Astrocyte of the cerebellum (primary cell): Measurements from ENCODE around the gene NUP214.

Experiments
- DNase-seq: peaks from one replicate; pipeline ENCODE4 v3.0.0-alpha.2; 2011; ENCODE audit warnings: low read depth
- H3K4me3 ChIP-seq: 2 replicates; pipeline ENCODE4 v1.5.1; 2011; ENCODE audit warnings: mild to moderate bottlenecking, low read depth, low read length, moderate library complexity
- in situ Hi-C: cut with HindIII; loops from 2 replicates; pipeline ENCODE4 v1.10.0; 2017; ENCODE audit warnings: low sequenced_read_pairs
- TF ChIP-seq, protein P1 (sequence below): IDR thresholded peaks from 2 replicates; pipeline ENCODE4 v1.5.1; 2012; ENCODE audit warnings: low read length, low read depth, moderate library complexity, mild to moderate bottlenecking; ENCODE audit errors: missing control alignments

The NUP214 gene

DNA sequence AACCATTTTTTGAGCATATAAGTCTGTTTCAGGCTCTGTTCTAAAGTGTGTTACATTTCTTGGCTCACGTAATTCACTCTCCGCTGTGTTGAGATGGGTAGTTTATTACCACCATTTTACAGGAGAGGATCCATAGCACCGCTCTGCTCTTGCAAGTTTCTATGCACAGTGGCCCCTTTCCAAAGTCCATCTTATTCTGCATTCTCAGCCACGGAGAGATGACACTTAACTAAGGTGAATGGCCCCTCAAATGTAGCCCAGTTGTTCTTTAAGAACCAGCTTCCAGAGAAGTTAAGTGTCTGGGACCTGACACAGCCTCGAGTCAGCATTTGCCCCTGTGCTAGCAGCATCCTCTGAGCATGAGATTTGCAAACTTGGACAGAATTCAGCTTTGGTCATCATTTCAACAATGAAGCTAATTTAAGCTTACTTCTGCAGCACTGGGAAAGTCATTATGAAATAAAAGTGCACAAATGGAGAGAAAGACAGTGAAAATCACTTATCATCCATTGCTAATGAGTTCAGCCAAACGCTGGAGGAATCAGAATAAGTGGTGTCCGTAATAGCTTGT is 89.0 kb downstream of the NUP214 start:
- in situ Hi-C loops, result no loop called here
- no peak overlapping the region for H3K4me3 ChIP-seq
- DNase-seq, result no peak
- TF ChIP-seq, protein P1, sequence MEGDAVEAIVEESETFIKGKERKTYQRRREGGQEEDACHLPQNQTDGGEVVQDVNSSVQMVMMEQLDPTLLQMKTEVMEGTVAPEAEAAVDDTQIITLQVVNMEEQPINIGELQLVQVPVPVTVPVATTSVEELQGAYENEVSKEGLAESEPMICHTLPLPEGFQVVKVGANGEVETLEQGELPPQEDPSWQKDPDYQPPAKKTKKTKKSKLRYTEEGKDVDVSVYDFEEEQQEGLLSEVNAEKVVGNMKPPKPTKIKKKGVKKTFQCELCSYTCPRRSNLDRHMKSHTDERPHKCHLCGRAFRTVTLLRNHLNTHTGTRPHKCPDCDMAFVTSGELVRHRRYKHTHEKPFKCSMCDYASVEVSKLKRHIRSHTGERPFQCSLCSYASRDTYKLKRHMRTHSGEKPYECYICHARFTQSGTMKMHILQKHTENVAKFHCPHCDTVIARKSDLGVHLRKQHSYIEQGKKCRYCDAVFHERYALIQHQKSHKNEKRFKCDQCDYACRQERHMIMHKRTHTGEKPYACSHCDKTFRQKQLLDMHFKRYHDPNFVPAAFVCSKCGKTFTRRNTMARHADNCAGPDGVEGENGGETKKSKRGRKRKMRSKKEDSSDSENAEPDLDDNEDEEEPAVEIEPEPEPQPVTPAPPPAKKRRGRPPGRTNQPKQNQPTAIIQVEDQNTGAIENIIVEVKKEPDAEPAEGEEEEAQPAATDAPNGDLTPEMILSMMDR, result no peak

DNA sequence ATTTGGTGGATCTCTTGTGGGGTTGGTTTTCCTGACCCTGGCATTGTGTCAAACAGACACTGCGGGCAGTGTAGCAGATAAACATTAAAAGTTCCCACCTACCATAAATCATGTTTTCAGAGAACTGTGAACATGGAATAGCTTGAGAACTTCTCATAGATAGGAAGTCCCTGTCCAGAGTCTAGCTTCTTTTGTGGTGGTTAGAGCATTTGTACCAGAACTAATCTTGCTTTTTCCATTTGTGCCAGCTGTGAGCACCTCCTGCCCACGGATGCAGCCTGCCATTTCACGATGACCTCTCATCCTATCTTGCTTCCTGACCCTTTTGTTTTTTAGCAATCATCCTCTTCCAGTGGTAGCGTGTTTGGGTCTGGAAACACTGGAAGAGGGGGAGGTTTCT is 89.5 kb downstream of the NUP214 start:
- in situ Hi-C loops, result no loop called here

DNA sequence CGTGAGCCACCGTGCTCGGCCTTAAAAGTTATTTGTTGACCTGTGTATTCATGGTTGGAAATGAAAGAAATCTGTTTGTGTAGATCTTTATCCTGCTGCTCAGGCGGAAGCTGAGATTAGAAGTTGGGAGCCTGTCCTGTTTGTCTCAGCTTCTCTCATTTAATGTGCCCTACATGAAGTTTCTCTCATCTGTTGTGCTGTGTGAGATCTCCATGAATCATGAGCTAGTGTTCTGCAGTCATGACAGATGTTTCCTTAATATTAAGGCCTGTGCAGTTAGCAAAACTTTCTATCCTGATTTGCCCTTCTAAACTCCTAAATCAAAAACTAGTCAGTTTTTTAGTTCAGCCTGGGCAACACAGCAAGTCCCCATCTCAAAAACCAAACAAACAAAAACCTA is 91.4 kb downstream of the NUP214 start:
- TF ChIP-seq, protein P1, result no peak
- no peak for DNase-seq
- H3K4me3 ChIP-seq, result no peak overlapping the region
- in situ Hi-C loops, result no loop called here

More for the DNA sequence above, 89.5 kb downstream of the NUP214 start:
- no peak for DNase-seq
- no peak overlapping the region for H3K4me3 ChIP-seq
- TF ChIP-seq, protein P1, result no peak

DNA sequence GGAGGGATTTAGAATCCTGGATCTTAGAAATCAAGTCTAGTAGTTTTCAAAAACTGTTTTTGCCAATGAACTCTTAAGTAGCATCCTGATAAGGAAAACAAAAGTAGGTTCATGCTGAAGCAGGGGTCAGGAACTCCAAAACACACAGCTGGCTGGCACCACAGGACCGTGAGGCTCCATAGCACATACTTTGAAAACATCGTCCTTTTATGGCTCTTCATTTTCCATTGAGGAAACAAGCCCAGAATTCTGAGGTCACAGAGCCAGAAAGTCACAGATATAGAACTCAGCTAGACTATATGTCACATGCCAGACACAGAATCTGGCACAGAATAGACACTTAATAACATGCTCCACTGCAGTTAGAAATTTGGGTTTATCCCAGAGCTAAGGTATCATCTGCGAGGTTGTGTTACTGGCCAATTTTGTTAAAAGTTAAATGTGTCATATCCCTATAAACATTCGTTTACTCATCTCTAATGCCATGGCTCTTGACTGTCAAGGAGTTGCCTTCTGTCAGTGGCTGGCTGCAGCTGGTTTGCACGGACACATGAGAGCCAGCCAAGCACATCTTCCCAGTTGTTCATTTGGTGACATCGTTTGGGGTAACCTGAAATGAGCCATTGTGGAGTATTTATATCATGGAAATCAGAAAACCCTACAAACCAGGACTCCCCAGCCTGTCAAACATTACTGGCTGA is 92.1 kb downstream of the NUP214 start:
- DNase-seq, result no peak
- TF ChIP-seq, protein P1, result no peak
- H3K4me3 ChIP-seq, result no peak overlapping the region
- in situ Hi-C loops, result no loop called here

DNA sequence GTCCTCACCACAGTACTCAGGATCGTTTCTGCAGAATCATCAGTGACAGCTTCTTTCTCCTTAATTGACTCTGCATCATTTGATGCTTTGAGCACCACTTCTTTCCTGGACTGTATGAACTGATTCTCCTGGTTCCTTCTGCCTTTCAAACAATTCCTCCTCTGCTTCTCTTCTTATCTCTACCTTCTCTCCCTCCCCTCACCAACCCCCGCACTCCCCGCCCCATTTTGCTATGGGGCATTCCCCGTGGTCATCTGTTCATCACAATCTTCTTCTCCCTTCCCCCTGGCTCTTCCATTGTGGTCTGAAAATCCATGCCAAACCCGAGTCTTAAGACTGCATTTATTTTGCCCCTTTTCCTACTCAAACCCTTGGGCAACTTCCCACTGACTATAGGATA is 93.0 kb downstream of the NUP214 start:
- in situ Hi-C loops, result no loop called here
- no peak overlapping the region for H3K4me3 ChIP-seq
- no peak for DNase-seq
- TF ChIP-seq, protein P1, result no peak

DNA sequence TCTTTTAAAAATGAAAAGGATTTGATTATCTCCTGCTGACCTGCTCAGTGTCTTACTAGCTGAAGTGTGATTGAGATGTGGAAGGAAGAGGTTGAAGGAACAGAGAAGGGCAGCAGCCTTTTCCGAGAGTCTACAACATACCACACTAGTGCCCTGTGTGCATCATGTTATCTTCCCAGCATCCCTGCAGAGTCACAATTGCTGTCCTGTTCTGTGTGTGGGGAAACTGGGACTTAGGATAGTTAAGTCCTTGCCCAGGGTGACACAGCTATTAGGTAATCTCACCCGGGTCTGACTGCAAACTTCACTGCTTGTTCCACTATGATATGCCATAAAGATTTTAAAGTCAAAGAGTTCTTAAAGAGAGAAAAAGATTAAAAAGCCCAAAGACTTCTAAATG is 95.1 kb downstream of the NUP214 start:
- in situ Hi-C loops, result no loop called here
- no peak for DNase-seq
- no peak overlapping the region for H3K4me3 ChIP-seq
- TF ChIP-seq, protein P1, result no peak
